ENCODE results near the gene CHST11. TPM values are rescaled to one million over a fixed set of nuclear protein-coding genes. Genes with fewer than 3 reads are reported as not detected.

CHST11 gene
- total and polyA plus RNA-seq, 9 of the 15 experiments (the other 6 are each of a cell fraction or from before 2014, with no cell fraction given), result 2.3 to 38.7 (median 15.0) TPM

GRCh38 chr12:104538056-104538455 lies 81.3 kb downstream of the CHST11 start:
- peaks cover 0 to 12% of the 10 kb centered on the region in 2 experiments; a peak in 4 of 5 replicates for H3K4me1 ChIP-seq (replicated peaks in 1 of 2; ENCODE audit: control insufficient read depth in 2 of 2, insufficient read depth in 2 of 2, low read length in 2 of 2)
- H3K27ac ChIP-seq (ENCODE audit: extremely low read depth, low read depth, low read length), result no peak overlapping the region
- H3K27me3 ChIP-seq (ENCODE audit: control insufficient read depth in 2 of 2, insufficient read depth in 2 of 2, low read length in 2 of 2), result no peaks in the 10 kb centered on the region
- peaks cover 71% of the 10 kb centered on the region for H3K79me2 ChIP-seq (ENCODE audit: control insufficient read depth, insufficient read depth, low read length)
- H2AFZ ChIP-seq (ENCODE audit: low read depth, low read length), result no peak overlapping the region
- ATAC-seq (no peak), FAIRE-seq (no peak), DNase-seq (ENCODE audit: extremely low read depth in 1 of 4, low spot score in 3 of 4) (no peak)
- POLR2A ChIA-PET, result interaction anchor here (2.9 kb wide), 1 partner anchor 10 kb away, joined by 10 read pairs; no protein-coding TSS in a partner anchor
- H3K9me3 ChIP-seq (replicated peaks; ENCODE audit: control insufficient read depth, insufficient read depth, low read depth, low read length), result peaks cover 4% of the 10 kb centered on the region; the same call in 1 of the 2 replicates
- peaks cover 6% of the 10 kb centered on the region; the same call in 1 of the 2 replicates for H4K20me1 ChIP-seq (replicated peaks; ENCODE audit: control insufficient read depth, insufficient read depth, low read length)
- no peak overlapping the region for H3K4me2 ChIP-seq (ENCODE audit: insufficient read depth, low read length)
- no peaks in the 10 kb centered on the region for H3K9me1 ChIP-seq (ENCODE audit: control insufficient read depth, insufficient read depth, low read length)
- no peak overlapping the region for H3K4me3 ChIP-seq
- intact Hi-C loops (cut with micrococcal nuclease) (no loop called here), in situ Hi-C loops (cut with MboI) (no loop called here)
- no TSS peak for BruUV-seq (replicated peaks)
- 90% methylated on average over 4 of the region's 4 CpGs for WGBS (ENCODE audit: insufficient coverage, low coverage, missing lambda C conversion rate)
- H3K9ac ChIP-seq (ENCODE audit: insufficient read depth in 1 of 2, low read depth in 2 of 2, low read length in 2 of 2), result no peak overlapping the region
- peaks cover 9% of the 10 kb centered on the region for H3K36me3 ChIP-seq (ENCODE audit: control insufficient read depth, insufficient read depth, low read length)
- CTCF ChIA-PET (ENCODE audit: low intra/inter-chr PET ratio), result no interaction called here
- TF ChIP-seq POLR2AphosphoS5 (IDR thresholded peaks at IDR 0.05; ENCODE audit: control insufficient read depth, insufficient read depth, low read depth, low read length) (no peak), ZNF77 (CRISPR knock-in tag; IDR thresholded peaks at IDR 0.05) (no peak), ZNF384 (IDR thresholded peaks at IDR 0.05; ENCODE audit: low read depth, low read length) (no peak), GTF2A2 (tag; IDR thresholded peaks at IDR 0.05) (no peak), NFXL1 (CRISPR knock-in tag; IDR thresholded peaks at IDR 0.05) (no peak), ETV1 (tag; conservative IDR thresholded peaks at IDR 0.05; ENCODE audit: low read depth) (no peak), SPI1 (IDR thresholded peaks at IDR 0.05; ENCODE audit: borderline replicate concordance, low read depth, low read length) (no peak), MED1 (CRISPR knock-in tag; IDR thresholded peaks at IDR 0.05; ENCODE audit: borderline replicate concordance) (no peak), MCM5 (IDR thresholded peaks at IDR 0.05; ENCODE audit: low read depth) (no peak), ZNF639 (CRISPR knock-in tag; conservative IDR thresholded peaks at IDR 0.05 in 1 of 2, IDR thresholded peaks at IDR 0.05 in 1 of 2) (no peak), KLF1 (tag; IDR thresholded peaks at IDR 0.05) (no peak), ZNF589 (CRISPR knock-in tag; IDR thresholded peaks at IDR 0.05; ENCODE audit: low read depth) (no peak), MECOM (CRISPR knock-in tag; IDR thresholded peaks at IDR 0.05) (no peak), ZFP30 (CRISPR knock-in tag; IDR thresholded peaks at IDR 0.05; ENCODE audit: borderline replicate concordance) (no peak), MTA1 (IDR thresholded peaks at IDR 0.05; ENCODE audit: borderline replicate concordance) (no peak)
- TF ChIP-seq, protein P1, sequence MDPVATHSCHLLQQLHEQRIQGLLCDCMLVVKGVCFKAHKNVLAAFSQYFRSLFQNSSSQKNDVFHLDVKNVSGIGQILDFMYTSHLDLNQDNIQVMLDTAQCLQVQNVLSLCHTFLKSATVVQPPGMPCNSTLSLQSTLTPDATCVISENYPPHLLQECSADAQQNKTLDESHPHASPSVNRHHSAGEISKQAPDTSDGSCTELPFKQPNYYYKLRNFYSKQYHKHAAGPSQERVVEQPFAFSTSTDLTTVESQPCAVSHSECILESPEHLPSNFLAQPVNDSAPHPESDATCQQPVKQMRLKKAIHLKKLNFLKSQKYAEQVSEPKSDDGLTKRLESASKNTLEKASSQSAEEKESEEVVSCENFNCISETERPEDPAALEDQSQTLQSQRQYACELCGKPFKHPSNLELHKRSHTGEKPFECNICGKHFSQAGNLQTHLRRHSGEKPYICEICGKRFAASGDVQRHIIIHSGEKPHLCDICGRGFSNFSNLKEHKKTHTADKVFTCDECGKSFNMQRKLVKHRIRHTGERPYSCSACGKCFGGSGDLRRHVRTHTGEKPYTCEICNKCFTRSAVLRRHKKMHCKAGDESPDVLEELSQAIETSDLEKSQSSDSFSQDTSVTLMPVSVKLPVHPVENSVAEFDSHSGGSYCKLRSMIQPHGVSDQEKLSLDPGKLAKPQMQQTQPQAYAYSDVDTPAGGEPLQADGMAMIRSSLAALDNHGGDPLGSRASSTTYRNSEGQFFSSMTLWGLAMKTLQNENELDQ (CRISPR knock-in tag; IDR thresholded peaks at IDR 0.05; ENCODE audit: borderline replicate concordance), result no peak
- TF ChIP-seq, protein P2, sequence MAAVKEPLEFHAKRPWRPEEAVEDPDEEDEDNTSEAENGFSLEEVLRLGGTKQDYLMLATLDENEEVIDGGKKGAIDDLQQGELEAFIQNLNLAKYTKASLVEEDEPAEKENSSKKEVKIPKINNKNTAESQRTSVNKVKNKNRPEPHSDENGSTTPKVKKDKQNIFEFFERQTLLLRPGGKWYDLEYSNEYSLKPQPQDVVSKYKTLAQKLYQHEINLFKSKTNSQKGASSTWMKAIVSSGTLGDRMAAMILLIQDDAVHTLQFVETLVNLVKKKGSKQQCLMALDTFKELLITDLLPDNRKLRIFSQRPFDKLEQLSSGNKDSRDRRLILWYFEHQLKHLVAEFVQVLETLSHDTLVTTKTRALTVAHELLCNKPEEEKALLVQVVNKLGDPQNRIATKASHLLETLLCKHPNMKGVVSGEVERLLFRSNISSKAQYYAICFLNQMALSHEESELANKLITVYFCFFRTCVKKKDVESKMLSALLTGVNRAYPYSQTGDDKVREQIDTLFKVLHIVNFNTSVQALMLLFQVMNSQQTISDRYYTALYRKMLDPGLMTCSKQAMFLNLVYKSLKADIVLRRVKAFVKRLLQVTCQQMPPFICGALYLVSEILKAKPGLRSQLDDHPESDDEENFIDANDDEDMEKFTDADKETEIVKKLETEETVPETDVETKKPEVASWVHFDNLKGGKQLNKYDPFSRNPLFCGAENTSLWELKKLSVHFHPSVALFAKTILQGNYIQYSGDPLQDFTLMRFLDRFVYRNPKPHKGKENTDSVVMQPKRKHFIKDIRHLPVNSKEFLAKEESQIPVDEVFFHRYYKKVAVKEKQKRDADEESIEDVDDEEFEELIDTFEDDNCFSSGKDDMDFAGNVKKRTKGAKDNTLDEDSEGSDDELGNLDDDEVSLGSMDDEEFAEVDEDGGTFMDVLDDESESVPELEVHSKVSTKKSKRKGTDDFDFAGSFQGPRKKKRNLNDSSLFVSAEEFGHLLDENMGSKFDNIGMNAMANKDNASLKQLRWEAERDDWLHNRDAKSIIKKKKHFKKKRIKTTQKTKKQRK (IDR thresholded peaks at IDR 0.05; ENCODE audit: borderline replicate concordance, low read depth, low read length), result no peak
